A673 (cell line): ENCODE results near the gene SLC25A21.

ENCODE experiments used
- CTCF ChIP-seq: fragments of 300-800, 200-600 bp; sonication (generic); conservative IDR thresholded peaks from 2 replicates; pipeline ENCODE4 v1.5.1; 2017; ENCODE audit warnings: low read depth, mild to moderate bottlenecking, antibody characterized with exemption, low read length, moderate library complexity, mixed read lengths
- EZH2 ChIP-seq: fragments of 200-600 bp; sonication (generic); IDR thresholded peaks from 2 replicates; pipeline ENCODE4 v1.6.1; 2017; ENCODE audit warnings: borderline replicate concordance, low read depth, mild to moderate bottlenecking, mixed read lengths, antibody characterized with exemption, low read length; ENCODE audit not compliant: poor library complexity, severe bottlenecking

GRCh38 chr14:36751106-36751505 is 421.3 kb downstream of the SLC25A21 start:
- TF ChIP-seq EZH2 = no peak
- TF ChIP-seq CTCF = no peak
